HG03135 (cell line): ENCODE results near the gene SYNE1.
"Not testable (repeated sequence)": the region's sequence is repeated elsewhere in the genome, so short reads cannot be mapped to it uniquely, and the experiment has no call there.

Source experiments
- ATAC-seq: cut with Tn5 transposase; IDR thresholded peaks from one replicate; pipeline ENCODE4 v1.9.1; 2021; ENCODE audit warnings: mild to moderate bottlenecking, moderate library complexity; ENCODE audit not compliant: unreplicated experiment

SYNE1 gene

DNA sequence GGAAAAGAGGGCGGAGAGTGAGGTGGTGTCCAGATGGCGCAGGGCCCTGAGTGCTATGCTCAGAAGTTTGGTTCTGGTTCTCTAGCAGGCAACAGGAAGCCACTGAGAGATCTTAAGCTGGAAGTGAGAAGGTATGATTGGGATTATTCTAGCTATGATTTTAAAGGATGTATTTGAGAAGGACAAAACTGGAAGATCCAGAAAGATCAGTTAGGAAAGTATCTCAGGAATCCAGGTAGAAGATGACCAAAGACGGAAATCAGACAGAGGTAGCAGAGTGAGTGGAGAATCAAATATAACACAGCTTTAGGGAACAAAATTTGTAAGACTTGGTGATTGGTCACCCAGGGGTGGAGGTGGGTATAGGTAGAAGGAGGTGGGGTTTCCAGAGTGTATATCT lies 5.8 kb downstream of the SYNE1 start:
- ATAC-seq: no peak

DNA sequence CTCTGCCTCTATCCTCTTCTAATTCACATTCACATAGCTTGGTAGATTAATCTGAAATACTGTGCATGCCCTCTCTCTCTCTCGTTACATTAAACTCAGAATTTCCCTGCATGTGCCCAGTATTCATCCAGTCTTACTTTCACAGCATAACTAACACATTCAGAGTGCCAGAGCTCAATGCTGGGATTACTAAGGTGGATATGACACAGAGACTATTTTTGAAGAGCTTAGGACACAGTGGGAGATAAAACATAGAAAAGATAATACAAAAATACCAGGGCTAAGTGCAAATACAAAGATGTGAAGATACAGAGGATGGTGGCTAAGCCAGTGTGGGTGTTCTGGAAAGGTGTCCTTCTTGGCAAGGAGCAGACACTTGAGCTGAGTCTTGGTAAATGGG lies 6.3 kb downstream of the SYNE1 start:
- ATAC-seq: no peak

GRCh38 chr6:152625213-152625612 lies 11.9 kb downstream of the SYNE1 start:
- ATAC-seq: no peak

DNA sequence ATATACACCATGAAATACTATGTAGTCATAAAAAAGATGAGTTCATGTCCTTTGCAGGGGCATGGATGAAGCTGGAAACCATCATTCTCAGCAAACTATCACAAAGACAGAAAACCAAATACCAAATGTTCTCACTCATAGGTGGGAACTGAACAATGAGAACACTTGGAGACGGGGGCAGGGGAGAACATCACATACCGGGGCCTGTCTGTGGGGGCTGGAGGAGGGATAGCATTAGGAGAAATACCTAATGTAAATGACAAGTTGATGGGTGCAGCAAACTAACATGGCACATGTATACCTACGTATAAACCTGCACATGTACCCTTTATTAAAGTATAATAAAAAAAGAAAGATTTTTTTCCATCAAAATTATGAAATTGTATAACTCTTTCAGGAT lies 22.4 kb downstream of the SYNE1 start:
- ATAC-seq: not testable (repeated sequence)

DNA sequence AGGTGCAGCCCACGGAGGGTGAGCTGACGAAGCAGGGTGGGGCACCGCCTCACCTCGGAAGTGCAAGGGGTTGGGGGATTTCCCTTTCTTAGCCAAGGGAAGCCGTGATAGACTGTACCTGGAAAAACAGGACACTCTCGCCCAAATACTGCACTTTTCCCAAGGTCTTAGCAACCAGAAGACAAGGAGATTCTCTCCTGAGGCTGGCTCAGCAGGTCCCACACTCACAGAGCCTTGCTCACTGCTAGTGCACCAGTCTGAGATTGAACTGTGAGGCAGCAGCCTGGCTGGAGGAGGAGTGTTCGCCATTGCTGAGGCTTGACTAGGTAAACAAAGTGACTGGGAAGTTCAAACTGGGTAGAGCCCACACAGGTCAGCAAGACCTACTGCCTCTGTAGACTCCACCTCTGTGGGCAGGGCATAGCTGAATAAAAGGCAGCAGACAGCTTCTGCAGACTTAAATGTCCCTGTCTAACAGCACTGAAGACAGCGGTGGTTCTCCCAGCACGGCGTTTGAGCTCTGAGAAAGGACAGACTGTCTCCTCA lies 28.0 kb downstream of the SYNE1 start:
- no peak for ATAC-seq

- no peak for ATAC-seq
Observed at GRCh38 chr6:152605941-152606340, 31.2 kb downstream of the SYNE1 start.

DNA sequence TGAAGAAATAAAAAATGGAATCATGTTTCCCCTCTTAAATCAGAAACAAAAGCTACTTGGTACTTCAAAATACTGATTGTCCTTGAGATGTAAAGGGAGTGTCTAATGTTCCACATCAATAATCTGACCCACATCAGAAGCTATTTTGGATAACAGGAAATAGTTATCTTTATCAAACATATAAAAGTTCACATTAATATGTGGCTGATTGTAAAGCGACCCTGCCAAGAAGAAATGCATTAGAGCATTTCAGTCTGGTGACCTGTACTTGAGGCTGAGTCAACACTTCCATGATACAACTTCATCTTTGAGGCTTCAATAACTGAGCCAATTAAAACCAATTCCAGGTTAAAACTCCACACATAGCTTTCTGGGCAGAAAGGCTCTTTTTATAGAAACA lies 31.8 kb downstream of the SYNE1 start:
- no peak for ATAC-seq

DNA sequence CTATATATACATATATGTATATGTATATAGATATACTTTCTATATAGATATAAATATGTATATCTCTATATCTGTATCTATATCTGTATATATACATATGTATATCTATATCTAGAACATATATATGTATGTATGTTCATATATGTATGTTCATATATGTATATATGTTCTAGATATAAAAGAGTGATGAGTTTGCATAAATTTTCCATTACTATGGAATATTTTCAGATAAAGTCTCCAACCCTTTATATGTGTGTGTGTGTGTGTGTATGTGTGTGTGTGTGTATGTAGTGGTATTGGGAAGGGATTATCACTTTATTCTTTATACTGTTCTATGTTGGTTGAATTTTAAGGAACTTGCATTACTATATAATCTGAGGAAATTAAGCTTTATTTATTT lies 33.3 kb downstream of the SYNE1 start:
- no peak for ATAC-seq

GRCh38 chr6:152600022-152600421 lies 37.1 kb downstream of the SYNE1 start:
- ATAC-seq: no peak

DNA sequence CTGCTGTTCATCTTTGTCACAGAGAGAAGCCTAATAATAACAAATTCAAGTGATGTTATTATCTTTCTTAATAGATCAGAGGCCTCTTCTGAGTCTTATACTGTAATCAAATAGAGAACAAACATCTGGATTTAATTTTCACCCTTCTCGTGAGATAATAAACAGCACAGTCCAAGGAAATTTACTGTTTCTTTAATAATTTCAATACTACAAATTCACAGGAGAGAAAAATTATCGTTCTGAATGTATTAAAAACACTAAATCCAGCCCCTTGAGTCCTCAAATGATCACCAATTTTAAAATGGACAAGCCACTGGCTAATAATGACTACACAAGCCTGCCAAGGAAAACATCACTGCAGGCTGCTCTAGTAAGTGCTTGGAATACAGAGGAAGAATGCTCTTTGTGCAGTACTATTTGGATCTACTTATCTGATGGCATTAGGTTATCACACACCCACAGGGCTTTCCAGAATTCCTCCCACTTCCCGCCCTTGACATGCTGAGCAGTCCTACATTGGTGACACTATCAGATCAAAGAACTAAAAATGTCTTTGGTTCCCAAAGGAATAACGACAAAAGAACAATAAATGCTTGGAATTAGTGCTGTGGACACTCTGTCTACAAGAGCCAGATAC lies 38.1 kb downstream of the SYNE1 start:
- no peak for ATAC-seq

DNA sequence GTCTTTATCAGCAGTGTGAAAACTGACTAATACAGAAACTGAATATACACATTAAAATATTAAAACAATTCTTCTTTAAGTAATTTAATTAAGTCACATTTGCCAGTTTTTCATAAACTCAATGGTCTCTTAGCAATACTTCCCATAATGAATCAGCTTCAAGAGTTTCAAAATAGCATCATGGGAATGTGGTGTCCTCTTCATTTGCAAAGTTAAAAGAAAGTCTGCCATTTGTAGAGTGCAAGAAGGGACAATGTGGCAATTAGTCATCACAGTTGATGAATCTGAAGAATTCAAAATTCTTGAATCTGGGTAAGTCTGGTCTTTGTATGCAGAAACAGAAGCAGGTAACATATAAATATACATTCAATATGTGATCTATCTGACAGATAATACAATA lies 38.7 kb downstream of the SYNE1 start:
- no peak for ATAC-seq

DNA sequence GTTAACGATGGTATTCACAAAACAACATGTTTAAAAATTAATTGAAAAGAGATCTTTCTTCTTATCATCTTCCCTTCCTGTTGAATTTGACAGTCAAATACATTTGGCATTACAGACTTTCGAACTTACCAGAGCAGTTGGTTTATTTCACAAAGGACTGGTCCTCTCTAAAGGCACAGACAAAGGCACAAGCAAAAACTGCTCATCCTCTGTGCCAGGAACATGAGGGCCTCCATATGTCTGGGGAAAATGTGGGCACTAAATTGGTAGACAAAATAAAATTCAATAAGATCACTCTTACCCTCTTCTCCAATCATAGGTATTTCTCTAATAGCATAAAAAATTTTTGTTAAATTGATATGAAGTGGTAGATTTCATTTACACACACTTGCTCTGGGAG lies 40.4 kb downstream of the SYNE1 start:
- ATAC-seq: no peak

DNA sequence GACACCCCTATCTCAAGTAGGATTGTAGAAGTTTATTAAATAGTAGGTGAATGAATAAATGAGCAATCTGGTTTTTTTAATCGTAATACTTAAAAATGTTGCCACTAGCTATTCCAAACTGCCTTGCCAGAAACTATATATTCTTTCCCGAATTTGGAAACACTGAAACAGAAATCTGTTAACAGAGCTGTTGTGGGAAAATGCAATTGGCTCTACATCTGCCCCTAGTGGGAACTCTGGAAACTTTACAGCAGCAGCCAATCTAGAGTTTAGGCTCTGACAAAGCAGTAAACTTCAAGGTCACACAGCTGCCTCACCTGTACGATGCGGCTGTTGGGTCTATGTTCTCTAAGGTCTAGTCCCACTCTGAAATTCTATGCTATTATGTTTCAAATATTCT lies 41.7 kb downstream of the SYNE1 start:
- ATAC-seq: no peak

DNA sequence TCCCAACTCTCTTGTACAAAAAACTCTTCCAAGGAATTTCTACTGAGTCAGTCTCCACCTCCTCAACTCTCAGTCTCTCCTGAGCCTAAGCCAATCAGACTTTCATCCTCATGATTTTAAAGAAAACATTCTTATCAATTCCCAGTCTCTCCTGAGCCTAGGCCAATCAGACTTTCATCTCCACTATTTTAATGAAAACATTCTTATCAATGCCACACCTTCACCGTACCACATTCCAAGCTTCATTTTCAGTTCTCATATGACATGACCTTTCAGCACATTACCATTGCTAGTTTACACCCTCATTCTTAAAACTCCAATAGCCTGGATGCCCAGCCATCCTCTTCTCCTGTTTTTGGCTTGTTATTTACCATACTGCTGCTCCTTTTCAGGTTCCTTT lies 42.5 kb downstream of the SYNE1 start:
- no peak for ATAC-seq

- no peak for ATAC-seq
Observed at GRCh38 chr6:152588456-152588855, 48.7 kb downstream of the SYNE1 start.

DNA sequence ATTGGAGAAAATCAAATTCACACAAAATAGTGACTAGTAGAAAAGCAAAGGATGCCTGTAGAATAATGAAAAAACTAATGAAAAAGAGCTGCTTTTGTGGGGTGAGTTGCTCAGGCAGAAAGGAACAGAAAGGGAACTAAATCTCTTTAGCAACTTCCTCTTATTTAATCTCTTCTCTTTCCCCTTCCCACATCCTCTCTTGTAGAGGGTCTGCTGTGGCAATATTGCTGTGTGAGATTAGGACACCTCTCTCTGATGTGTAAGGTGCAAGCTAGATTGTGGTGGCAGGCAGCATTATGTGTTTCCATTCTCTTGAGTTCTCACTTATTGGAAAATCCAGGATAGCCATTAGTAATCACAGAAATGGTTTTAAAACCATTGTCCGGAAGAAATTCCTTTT lies 49.7 kb downstream of the SYNE1 start:
- ATAC-seq: no peak

DNA sequence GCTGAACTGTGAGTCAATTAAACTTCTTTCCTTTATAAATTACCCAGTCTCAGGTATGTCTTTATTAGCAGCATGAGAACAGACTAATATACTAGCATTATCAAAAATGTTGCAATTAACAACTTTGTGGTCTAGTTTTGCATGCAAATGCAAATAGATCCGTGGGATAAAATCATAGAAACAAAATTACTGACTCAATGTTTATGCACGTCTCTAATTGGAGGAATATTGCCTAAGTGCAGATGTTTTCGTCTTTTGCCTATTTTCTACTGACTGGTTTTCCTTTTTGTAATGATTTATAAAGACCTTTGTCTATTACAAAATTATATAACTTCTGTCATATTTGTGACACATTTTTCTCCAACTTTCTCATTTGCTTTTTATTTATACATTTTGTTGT lies 51.9 kb downstream of the SYNE1 start:
- ATAC-seq: no peak

- ATAC-seq: no peak
Observed at GRCh38 chr6:152583888-152584287, 53.3 kb downstream of the SYNE1 start.

- no peak for ATAC-seq
Observed at GRCh38 chr6:152576525-152576924, 60.6 kb downstream of the SYNE1 start.

DNA sequence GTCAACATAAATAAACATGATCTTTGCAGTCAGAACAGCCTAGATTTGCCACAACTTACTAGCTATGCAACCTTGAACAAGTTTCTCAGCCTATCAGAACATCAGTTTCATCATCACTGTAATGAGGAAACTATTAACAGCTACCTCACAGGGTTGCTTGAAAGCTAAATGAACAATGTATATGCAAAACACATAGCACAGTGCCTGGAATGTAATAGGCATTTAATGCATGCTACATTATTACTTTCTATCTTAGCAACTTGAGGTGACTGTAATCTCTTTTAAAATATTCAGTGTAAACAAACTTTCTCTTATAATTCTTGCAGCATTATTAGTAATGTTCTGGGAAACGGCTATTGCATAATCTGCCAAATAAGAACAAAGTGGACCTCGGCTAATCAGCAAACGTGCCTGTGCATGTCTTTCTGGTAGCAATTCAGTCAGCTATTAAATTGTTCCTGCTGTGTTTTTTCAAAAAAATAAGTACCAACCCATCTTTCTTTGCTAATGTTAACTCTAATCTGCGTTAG lies 61.5 kb downstream of the SYNE1 start:
- ATAC-seq: no peak

- ATAC-seq: no peak
Observed at GRCh38 chr6:152575161-152575560, 62.0 kb downstream of the SYNE1 start.

DNA sequence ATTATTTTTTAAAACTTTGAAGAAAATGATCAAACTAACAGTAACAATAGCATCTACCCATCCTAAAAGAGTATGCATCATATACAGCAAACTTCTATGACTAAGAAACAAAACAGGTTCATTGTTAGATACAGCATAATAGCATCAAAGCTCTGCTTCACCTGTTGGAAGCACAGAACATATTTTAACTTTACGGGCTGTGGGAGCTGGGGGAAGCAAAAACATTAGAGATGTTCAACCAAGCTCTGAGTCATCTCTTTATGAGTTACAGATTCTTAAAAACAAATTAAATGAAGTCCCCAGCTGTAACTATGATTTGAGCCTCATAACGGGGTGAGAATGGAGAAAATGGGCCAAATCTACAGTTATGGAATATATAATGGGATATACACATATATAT lies 63.4 kb downstream of the SYNE1 start:
- no peak for ATAC-seq
